Measurements from ENCODE around the gene EHF. TPM values are rescaled to one million over a fixed set of nuclear protein-coding genes. Genes with fewer than 3 reads are reported as not detected.

The EHF gene
- total and polyA plus RNA-seq, 2 donors (not counting 1 experiment from before 2014, with no cell fraction given), result 0.51 TPM; not detected in 1

DNA sequence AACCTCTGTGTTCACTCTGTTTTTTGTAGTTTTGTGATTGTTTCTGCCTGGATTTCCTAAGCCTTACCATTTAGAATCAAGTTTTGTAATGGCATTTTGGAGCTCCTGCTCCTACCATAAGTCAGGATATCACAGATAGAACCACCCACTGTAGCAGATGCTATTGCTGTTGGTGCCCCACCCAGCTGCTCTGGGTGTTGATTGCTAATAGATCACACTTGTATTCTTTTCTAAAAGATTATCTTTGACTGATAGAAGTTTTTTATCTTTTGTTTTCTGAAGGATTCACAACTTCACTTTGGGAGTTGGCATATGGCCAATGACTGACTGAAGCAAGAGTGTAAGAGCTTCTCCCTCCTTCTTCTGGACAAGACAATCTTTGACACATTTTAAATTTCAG is 76.0 kb downstream of the EHF start:
- Histone ChIP-seq H2AFZ (ENCODE audit: low read length) (no peak overlapping the region), H3K4me2 (ENCODE audit: extremely low read depth, insufficient read depth, low read length) (no peak overlapping the region), H3K27ac (ENCODE audit: insufficient read depth, low read length) (no peak overlapping the region), H3K4me1 (ENCODE audit: control insufficient read depth, extremely low read depth, insufficient read depth, low read length) (no peaks in the 10 kb centered on the region), H3K36me3 (ENCODE audit: control insufficient read depth, insufficient read depth, low read length) (no peaks in the 10 kb centered on the region), H3K27me3 (ENCODE audit: control insufficient read depth, insufficient read depth, low read length) (no peaks in the 10 kb centered on the region), H4K20me1 (ENCODE audit: control insufficient read depth, extremely low read depth, insufficient read depth, low read length) (no peaks in the 10 kb centered on the region), H3K9me3 (ENCODE audit: control insufficient read depth, insufficient read depth, low read depth, low read length) (no peaks in the 10 kb centered on the region), H3K79me2 (ENCODE audit: control insufficient read depth, insufficient read depth, low read length) (no peaks in the 10 kb centered on the region), H3K9ac (ENCODE audit: insufficient read depth, low read length) (no peak overlapping the region), H3K4me3 (replicated peaks in 1 of 4; ENCODE audit: control extremely low read depth in 1 of 4, insufficient read depth in 1 of 4, low read depth in 3 of 4, low read length in 4 of 4) (no peak overlapping the region)
- TF ChIP-seq, protein P1, sequence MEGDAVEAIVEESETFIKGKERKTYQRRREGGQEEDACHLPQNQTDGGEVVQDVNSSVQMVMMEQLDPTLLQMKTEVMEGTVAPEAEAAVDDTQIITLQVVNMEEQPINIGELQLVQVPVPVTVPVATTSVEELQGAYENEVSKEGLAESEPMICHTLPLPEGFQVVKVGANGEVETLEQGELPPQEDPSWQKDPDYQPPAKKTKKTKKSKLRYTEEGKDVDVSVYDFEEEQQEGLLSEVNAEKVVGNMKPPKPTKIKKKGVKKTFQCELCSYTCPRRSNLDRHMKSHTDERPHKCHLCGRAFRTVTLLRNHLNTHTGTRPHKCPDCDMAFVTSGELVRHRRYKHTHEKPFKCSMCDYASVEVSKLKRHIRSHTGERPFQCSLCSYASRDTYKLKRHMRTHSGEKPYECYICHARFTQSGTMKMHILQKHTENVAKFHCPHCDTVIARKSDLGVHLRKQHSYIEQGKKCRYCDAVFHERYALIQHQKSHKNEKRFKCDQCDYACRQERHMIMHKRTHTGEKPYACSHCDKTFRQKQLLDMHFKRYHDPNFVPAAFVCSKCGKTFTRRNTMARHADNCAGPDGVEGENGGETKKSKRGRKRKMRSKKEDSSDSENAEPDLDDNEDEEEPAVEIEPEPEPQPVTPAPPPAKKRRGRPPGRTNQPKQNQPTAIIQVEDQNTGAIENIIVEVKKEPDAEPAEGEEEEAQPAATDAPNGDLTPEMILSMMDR (conservative IDR thresholded peaks at IDR 0.05 in 1 of 2, IDR thresholded peaks at IDR 0.05 in 1 of 2; ENCODE audit: low read depth in 1 of 2, low read length in 2 of 2), result no peak
- no peak for TF ChIP-seq EZH2 (IDR thresholded peaks at IDR 0.05; ENCODE audit: low read length, missing control alignments)
- peak in 1 of 2 donors; percentile 14 for DNase-seq (ENCODE audit: low read depth in 2 of 2)

DNA sequence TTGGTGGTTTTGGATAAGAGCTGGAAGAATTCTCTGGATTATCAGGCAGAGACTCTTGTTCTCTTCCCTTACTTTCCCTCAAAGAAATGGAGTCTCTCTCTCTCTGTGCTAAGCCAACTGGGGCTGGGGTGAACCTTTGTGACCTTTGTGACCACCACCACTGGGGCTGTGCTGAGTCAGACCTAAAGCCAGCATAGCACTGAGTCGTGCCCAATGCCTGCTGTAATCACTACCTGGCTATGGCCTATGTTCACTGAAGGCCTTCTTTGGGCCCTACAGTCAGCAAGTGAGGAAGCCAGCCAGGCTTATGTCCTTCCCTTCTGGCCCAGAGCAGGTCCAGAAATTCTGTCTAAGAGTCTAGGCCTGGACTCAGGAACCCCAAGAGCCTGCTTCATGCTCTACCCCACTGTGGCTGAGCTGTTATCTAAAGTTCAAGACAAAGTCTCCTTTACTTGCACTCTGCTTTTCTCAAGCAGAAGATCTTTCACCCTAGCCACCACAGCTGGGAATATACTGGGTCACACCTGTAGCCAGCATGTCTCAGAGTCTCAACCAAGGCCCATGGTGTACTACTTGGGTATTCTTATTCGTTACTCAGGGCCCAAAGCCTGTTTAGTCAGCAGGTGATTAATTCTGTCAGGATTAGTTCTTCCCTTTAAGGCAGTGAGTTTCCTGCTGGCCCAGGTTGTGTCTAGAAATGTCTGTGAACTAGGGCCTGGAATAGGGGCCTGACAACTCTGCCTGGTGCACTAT is 86.0 kb downstream of the EHF start:
- H3K4me3 ChIP-seq (replicated peaks in 1 of 4; ENCODE audit: control extremely low read depth in 1 of 4, insufficient read depth in 1 of 4, low read depth in 3 of 4, low read length in 4 of 4), result no peak overlapping the region
- no peak overlapping the region for H3K27ac ChIP-seq (ENCODE audit: insufficient read depth, low read length)
- H4K20me1 ChIP-seq (ENCODE audit: control insufficient read depth, extremely low read depth, insufficient read depth, low read length), result no peaks in the 10 kb centered on the region
- TF ChIP-seq EZH2 (IDR thresholded peaks at IDR 0.05; ENCODE audit: low read length, missing control alignments), result no peak
- TF ChIP-seq, protein P1 (conservative IDR thresholded peaks at IDR 0.05 in 1 of 2, IDR thresholded peaks at IDR 0.05 in 1 of 2; ENCODE audit: low read depth in 1 of 2, low read length in 2 of 2), result no peak
- H3K36me3 ChIP-seq (ENCODE audit: control insufficient read depth, insufficient read depth, low read length), result no peaks in the 10 kb centered on the region
- H2AFZ ChIP-seq (ENCODE audit: low read length), result no peak overlapping the region
- no peaks in the 10 kb centered on the region for H3K4me1 ChIP-seq (ENCODE audit: control insufficient read depth, extremely low read depth, insufficient read depth, low read length)
- no peak overlapping the region for H3K4me2 ChIP-seq (ENCODE audit: extremely low read depth, insufficient read depth, low read length)
- no peaks in the 10 kb centered on the region for H3K79me2 ChIP-seq (ENCODE audit: control insufficient read depth, insufficient read depth, low read length)
- H3K9me3 ChIP-seq (ENCODE audit: control insufficient read depth, insufficient read depth, low read depth, low read length), result no peaks in the 10 kb centered on the region
- no peaks in the 10 kb centered on the region for H3K27me3 ChIP-seq (ENCODE audit: control insufficient read depth, insufficient read depth, low read length)
- DNase-seq (ENCODE audit: low read depth in 2 of 2), result no peak
- H3K9ac ChIP-seq (ENCODE audit: insufficient read depth, low read length), result no peak overlapping the region

DNA sequence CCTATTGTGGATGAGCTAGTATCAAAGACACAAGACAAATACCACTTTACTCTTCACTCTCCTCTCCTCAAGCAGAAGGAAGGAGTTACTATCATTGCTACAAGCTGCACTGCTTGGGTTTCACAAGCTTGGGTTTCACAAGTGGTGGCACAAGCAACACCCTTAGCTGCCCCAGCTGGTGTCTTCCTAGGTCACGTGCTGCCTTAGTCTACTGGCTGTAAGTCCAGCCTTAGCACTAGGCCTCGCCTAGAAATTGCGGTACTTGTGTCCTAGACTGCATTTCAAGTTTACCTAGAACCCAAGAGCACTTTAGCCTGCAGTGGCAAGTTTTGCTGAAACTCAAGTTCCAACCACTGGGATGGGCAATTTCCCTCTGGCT is 86.6 kb downstream of the EHF start:
- Histone ChIP-seq H3K27ac (ENCODE audit: insufficient read depth, low read length) (no peak overlapping the region), H3K4me3 (replicated peaks in 1 of 4; ENCODE audit: control extremely low read depth in 1 of 4, insufficient read depth in 1 of 4, low read depth in 3 of 4, low read length in 4 of 4) (no peak overlapping the region), H3K4me2 (ENCODE audit: extremely low read depth, insufficient read depth, low read length) (no peak overlapping the region), H4K20me1 (ENCODE audit: control insufficient read depth, extremely low read depth, insufficient read depth, low read length) (no peaks in the 10 kb centered on the region), H3K36me3 (ENCODE audit: control insufficient read depth, insufficient read depth, low read length) (no peaks in the 10 kb centered on the region), H3K9me3 (ENCODE audit: control insufficient read depth, insufficient read depth, low read depth, low read length) (no peaks in the 10 kb centered on the region), H3K9ac (ENCODE audit: insufficient read depth, low read length) (no peak overlapping the region), H3K27me3 (ENCODE audit: control insufficient read depth, insufficient read depth, low read length) (no peaks in the 10 kb centered on the region), H2AFZ (ENCODE audit: low read length) (no peak overlapping the region), H3K4me1 (ENCODE audit: control insufficient read depth, extremely low read depth, insufficient read depth, low read length) (no peaks in the 10 kb centered on the region), H3K79me2 (ENCODE audit: control insufficient read depth, insufficient read depth, low read length) (no peaks in the 10 kb centered on the region)
- no peak for DNase-seq (ENCODE audit: low read depth in 2 of 2)
- no peak for TF ChIP-seq EZH2 (IDR thresholded peaks at IDR 0.05; ENCODE audit: low read length, missing control alignments)

Other genes with a start within 250 kb of the EHF start
- gene CAT, start 182.2 kb upstream of the EHF start, total RNA-seq, result 64.5 and 93.8 TPM in 2 replicates
- gene CAT, start 182.2 kb upstream of the EHF start, polyA plus RNA-seq, result 100 and 113 TPM in 2 replicates
- gene ELF5, start 107.3 kb upstream of the EHF start, total RNA-seq, result not detected in 2 replicates
- not detected in 2 replicates for gene ELF5, start 107.3 kb upstream of the EHF start, polyA plus RNA-seq

Data from fibroblast of lung (primary cell).